MV-4-11 (cell line): Measurements from ENCODE around the gene ZNF362.
A peak's percentile ranks its signal among the peaks of the same experiment; 100 is the strongest.
"Not testable (repeated sequence)": the region's sequence is repeated elsewhere in the genome, so short reads cannot be mapped to it uniquely, and the experiment has no call there.

Experiments
- DNase-seq: peaks from one replicate; lab custom pipeline; 2025; lab: John Stamatoyannopoulos, UW

ZNF362 gene

GRCh38 chr1:33287317-33287716 lies 31.0 kb downstream of the ZNF362 start:
- DNase-seq, result no peak

GRCh38 chr1:33288976-33289857 lies 32.9 kb downstream of the ZNF362 start:
- DNase-seq, result no peak

GRCh38 chr1:33289858-33290154 lies 33.5 kb downstream of the ZNF362 start:
- DNase-seq, result no peak

GRCh38 chr1:33290615-33291014 lies 34.3 kb downstream of the ZNF362 start:
- not testable (repeated sequence) for DNase-seq

GRCh38 chr1:33292726-33293340 lies 36.5 kb downstream of the ZNF362 start:
- DNase-seq, result no peak

GRCh38 chr1:33294071-33295010 lies 38.0 kb downstream of the ZNF362 start:
- DNase-seq, result no peak

- no peak for DNase-seq
These were observed 38.7 kb downstream of the ZNF362 start for GRCh38 chr1:33295023-33295422.

- peak; percentile 55 for DNase-seq
These were observed 39.3 kb downstream of the ZNF362 start for GRCh38 chr1:33295450-33296081.

GRCh38 chr1:33296082-33296458 lies 39.8 kb downstream of the ZNF362 start:
- no peak for DNase-seq

GRCh38 chr1:33296824-33297223 lies 40.5 kb downstream of the ZNF362 start:
- DNase-seq, result no peak

GRCh38 chr1:33297911-33298622 lies 41.8 kb downstream of the ZNF362 start:
- no peak for DNase-seq

GRCh38 chr1:33298623-33299277 lies 42.5 kb downstream of the ZNF362 start:
- peak; percentile 58 for DNase-seq

GRCh38 chr1:33299461-33300155 lies 43.3 kb downstream of the ZNF362 start:
- no peak for DNase-seq

GRCh38 chr1:33300673-33301072 lies 44.4 kb downstream of the ZNF362 start:
- DNase-seq, result no peak

GRCh38 chr1:33301273-33301984 lies 45.1 kb downstream of the ZNF362 start:
- DNase-seq, result no peak

GRCh38 chr1:33302325-33302724 lies 46.0 kb downstream of the ZNF362 start:
- DNase-seq, result peak; percentile 8

GRCh38 chr1:33305016-33305415 lies 48.7 kb downstream of the ZNF362 start:
- no peak for DNase-seq

- DNase-seq, result no peak
These were observed 49.7 kb downstream of the ZNF362 start for GRCh38 chr1:33305816-33306652.
